Caki2 (cell line): ENCODE measurements around the gene TSC22D1. TPM values are rescaled to one million over a fixed set of nuclear protein-coding genes. Genes with fewer than 3 reads are reported as not detected.
"Not testable (repeated sequence)": the region's sequence is repeated elsewhere in the genome, so short reads cannot be mapped to it uniquely, and the experiment has no call there.

Experiments
- DNase-seq: peaks from one replicate; pipeline ENCODE4 v3.0.0-alpha.2; 2015; ENCODE audit warnings: low read depth
- in situ Hi-C: cut with HindIII; loops from 2 replicates; pipeline ENCODE4 v1.10.0; 2016; ENCODE audit warnings: low sequenced_read_pairs, low pct_unique_long_range_greater_than_20kb, mixed read lengths
- total RNA-seq: library from RNA; depleted of rRNA; stranded (reverse); fragments of >200 nt; shearing (Covaris generic); gene quantifications from 2 replicates; pipeline ENCODE4 v1.2.3, GENCODE V29; 2014; ENCODE audit warnings: low replicate concordance

The TSC22D1 gene
- total RNA-seq, 1 experiment from 2014 or later: 53.8 TPM

GRCh38 chr13:44519642-44520041, 56.5 kb downstream of the TSC22D1 start:
- DNase-seq: no peak
- in situ Hi-C loops: no loop called here

GRCh38 chr13:44516771-44517170, 59.4 kb downstream of the TSC22D1 start:
- no peak for DNase-seq
- in situ Hi-C loops: no loop called here

GRCh38 chr13:44514278-44514677, 61.9 kb downstream of the TSC22D1 start:
- in situ Hi-C loops: no loop called here
- DNase-seq: no peak

GRCh38 chr13:44509853-44510252, 66.3 kb downstream of the TSC22D1 start:
- DNase-seq, in situ Hi-C loops: not testable (repeated sequence)

- no peak for DNase-seq
- in situ Hi-C loops: no loop called here
These were observed 67.5 kb downstream of the TSC22D1 start for GRCh38 chr13:44508562-44509077.

- DNase-seq: no peak
- in situ Hi-C loops: no loop called here
These were observed 68.5 kb downstream of the TSC22D1 start for GRCh38 chr13:44507639-44508038.

- DNase-seq: no peak
- in situ Hi-C loops: no loop called here
These were observed 69.4 kb downstream of the TSC22D1 start for GRCh38 chr13:44506719-44507118.

GRCh38 chr13:44506251-44506650, 69.9 kb downstream of the TSC22D1 start:
- in situ Hi-C loops: no loop called here
- DNase-seq: no peak

- no peak for DNase-seq
- in situ Hi-C loops: no loop called here
These were observed 72.0 kb downstream of the TSC22D1 start for GRCh38 chr13:44504116-44504515.

GRCh38 chr13:44498969-44499368, 77.2 kb downstream of the TSC22D1 start:
- in situ Hi-C loops: no loop called here
- no peak for DNase-seq

GRCh38 chr13:44498502-44498901, 77.6 kb downstream of the TSC22D1 start:
- in situ Hi-C loops: no loop called here
- DNase-seq: no peak

- in situ Hi-C loops: no loop called here
- DNase-seq: no peak
These were observed 78.3 kb downstream of the TSC22D1 start for GRCh38 chr13:44497801-44498200.

- in situ Hi-C loops: no loop called here
These were observed 82.8 kb downstream of the TSC22D1 start for GRCh38 chr13:44493213-44493812.

GRCh38 chr13:44489751-44490150, 86.4 kb downstream of the TSC22D1 start:
- in situ Hi-C loops: no loop called here
- DNase-seq: no peak

More at GRCh38 chr13:44493213-44493812, 82.8 kb downstream of the TSC22D1 start:
- DNase-seq: no peak

GRCh38 chr13:44487989-44488388, 88.1 kb downstream of the TSC22D1 start:
- in situ Hi-C loops: no loop called here
- no peak for DNase-seq

- DNase-seq: no peak
- in situ Hi-C loops: no loop called here
These were observed 91.5 kb downstream of the TSC22D1 start for GRCh38 chr13:44484562-44485138.

- DNase-seq: no peak
- in situ Hi-C loops: loop anchor here (25.0 kb wide), 1 partner anchor 562 kb away; no protein-coding TSS in a partner anchor
These were observed 101.8 kb downstream of the TSC22D1 start for GRCh38 chr13:44474122-44474910.

GRCh38 chr13:44471686-44472085, 104.4 kb downstream of the TSC22D1 start:
- peak; percentile 28 for DNase-seq
- in situ Hi-C loops: loop anchor here (25.0 kb wide), 1 partner anchor 559 kb away; no protein-coding TSS in a partner anchor
